Endodermal cell (in vitro differentiated cells): ENCODE measurements around the gene ADAM30. TPM values are rescaled to one million over a fixed set of nuclear protein-coding genes. Genes with fewer than 3 reads are reported as not detected.

Experiments
- DNase-seq: peaks from one replicate; pipeline ENCODE4 v3.0.0-alpha.2; 2017
- H3K27ac ChIP-seq: 2 replicates; pipeline ENCODE4 v1.5.1; 2013; ENCODE audit warnings: mild to moderate bottlenecking, low read depth, low read length, moderate library complexity
- H3K27me3 ChIP-seq: 2 replicates; pipeline ENCODE4 v1.6.1; 2013; ENCODE audit warnings: mild to moderate bottlenecking, low read length, moderate library complexity; ENCODE audit not compliant: insufficient read depth, control insufficient read depth, poor library complexity, severe bottlenecking
- H3K36me3 ChIP-seq: 2 replicates; pipeline ENCODE4 v1.7.0; 2013; ENCODE audit warnings: mild to moderate bottlenecking, low read length, moderate library complexity; ENCODE audit not compliant: control insufficient read depth, insufficient read depth
- H3K4me1 ChIP-seq: one replicate; pipeline ENCODE4 v1.7.0; 2013; ENCODE audit warnings: low read length; ENCODE audit not compliant: control insufficient read depth, insufficient read depth
- H3K4me3 ChIP-seq: 2 replicates; pipeline ENCODE4 v1.5.1; 2013; ENCODE audit warnings: mild to moderate bottlenecking, low read length, moderate library complexity
- H3K9ac ChIP-seq: 2 replicates; pipeline ENCODE4 v1.6.1; 2013; ENCODE audit warnings: mild to moderate bottlenecking, low read length, moderate library complexity; ENCODE audit not compliant: poor library complexity, severe bottlenecking; ENCODE audit errors: extremely low read depth
- H3K9me3 ChIP-seq: 2 replicates; pipeline ENCODE4 v1.6.1; 2013; ENCODE audit warnings: mild to moderate bottlenecking, low read length, moderate library complexity; ENCODE audit not compliant: control insufficient read depth
- H3K27ac Mint-ChIP-seq: 2 replicates; pipeline ENCODE4 v1.8.0; 2020; ENCODE audit warnings: mixed read lengths
- H3K27me3 Mint-ChIP-seq: 2 replicates; pipeline ENCODE4 v1.8.0; 2021; ENCODE audit warnings: mild to moderate bottlenecking, mixed read lengths; ENCODE audit not compliant: insufficient read depth
- H3K36me3 Mint-ChIP-seq: 2 replicates; pipeline ENCODE4 v1.8.0; 2020; ENCODE audit warnings: low read depth, mixed read lengths
- H3K4me1 Mint-ChIP-seq: 2 replicates; pipeline ENCODE4 v1.8.0; 2020; ENCODE audit warnings: mixed read lengths
- H3K4me3 Mint-ChIP-seq: 2 replicates; pipeline ENCODE4 v1.8.0; 2020; ENCODE audit warnings: mild to moderate bottlenecking, moderate library complexity, mixed read lengths
- H3K9me3 Mint-ChIP-seq: 2 replicates; pipeline ENCODE4 v1.8.0; 2020; ENCODE audit warnings: mild to moderate bottlenecking, mixed read lengths
- WGBS, 2 experiments: methylation state at CpG; one replicate each; pipeline versions ENCODE4 v1.1.5 to v1.1.7; 2013; ENCODE audit warnings: missing lambda C conversion rate in 2 of 2, mixed read lengths in 1 of 2; ENCODE audit not compliant: insufficient coverage in 1 of 2, insufficient read length in 1 of 2; 5-methylcytosine and 5-hydroxymethylcytosine counted together
- total RNA-seq, 2 donors: library from RNA; stranded (reverse); fragmentation: NEBNext Ultra II Directional in 1 of 2; extraction: Animal tissue kit (Norgen Biotek cat#: 25700) in 1 of 2; gene quantifications; 2 replicates in 1 of 2; 3 replicates in 1 of 2; pipeline ENCODE4 v1.2.1, GENCODE V29; 2021
- TF ChIP-seq, protein P1 (sequence below): fragments of 200-600 bp; sonication (generic); conservative IDR thresholded peaks from 2 replicates; pipeline ENCODE4 v1.5.0; 2021; ENCODE audit warnings: antibody characterized with exemption, mild to moderate bottlenecking

The ADAM30 gene
- total RNA-seq, 2 donors from 2014 or later, result not detected

DNA sequence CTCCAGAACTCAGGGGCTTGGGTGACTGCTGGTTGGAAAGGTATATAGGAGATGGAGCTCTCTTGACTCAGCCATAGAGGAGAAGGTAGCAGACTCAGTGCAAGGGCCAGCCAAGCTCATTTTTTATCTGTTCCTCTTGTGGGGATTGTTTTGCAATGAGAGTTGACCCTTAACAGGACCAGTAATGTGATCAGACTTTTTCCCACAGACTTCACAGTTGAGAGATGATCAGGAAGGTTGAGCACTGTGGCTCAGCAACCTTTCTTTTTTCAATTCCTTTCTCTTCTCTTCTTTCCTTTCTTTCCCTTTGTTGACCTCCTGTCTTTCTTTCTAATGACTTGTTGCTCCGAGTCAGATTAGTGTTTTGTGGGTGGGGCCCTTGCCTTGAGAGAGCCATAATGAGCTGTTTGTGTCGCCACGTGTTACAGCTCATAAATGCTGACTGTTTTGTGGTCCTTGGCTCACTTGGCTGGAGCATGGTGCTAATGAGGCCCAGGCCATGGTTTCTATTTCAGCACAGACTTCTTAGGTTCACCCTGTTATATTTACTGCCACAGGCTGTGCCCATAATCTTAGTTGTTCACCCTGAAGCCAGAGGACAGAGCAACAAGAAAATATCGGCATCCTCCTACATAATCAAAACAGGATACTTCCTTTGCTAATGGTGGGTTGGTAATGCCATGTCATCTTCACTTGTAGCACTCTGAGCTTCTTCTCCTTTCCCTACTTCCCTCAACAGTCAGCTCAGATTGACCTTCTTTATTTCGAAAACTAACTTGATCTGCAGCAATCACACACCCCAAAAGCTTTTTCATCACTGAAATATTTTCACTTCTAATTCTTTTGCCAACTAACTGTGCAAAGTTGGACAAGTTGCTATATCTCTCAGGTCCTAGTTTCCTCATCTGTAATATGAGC, 13.9 kb downstream of the ADAM30 start:
- H3K4me1 ChIP-seq, result no peaks in the 10 kb centered on the region
- H3K27ac Mint-ChIP-seq, result no peak overlapping the region
- H3K9me3 ChIP-seq, result no peaks in the 10 kb centered on the region
- H3K9me3 Mint-ChIP-seq, result no peaks in the 10 kb centered on the region
- DNase-seq, result no peak
- H3K27me3 Mint-ChIP-seq, result peaks cover under 1% of the 10 kb centered on the region
- TF ChIP-seq, protein P1, sequence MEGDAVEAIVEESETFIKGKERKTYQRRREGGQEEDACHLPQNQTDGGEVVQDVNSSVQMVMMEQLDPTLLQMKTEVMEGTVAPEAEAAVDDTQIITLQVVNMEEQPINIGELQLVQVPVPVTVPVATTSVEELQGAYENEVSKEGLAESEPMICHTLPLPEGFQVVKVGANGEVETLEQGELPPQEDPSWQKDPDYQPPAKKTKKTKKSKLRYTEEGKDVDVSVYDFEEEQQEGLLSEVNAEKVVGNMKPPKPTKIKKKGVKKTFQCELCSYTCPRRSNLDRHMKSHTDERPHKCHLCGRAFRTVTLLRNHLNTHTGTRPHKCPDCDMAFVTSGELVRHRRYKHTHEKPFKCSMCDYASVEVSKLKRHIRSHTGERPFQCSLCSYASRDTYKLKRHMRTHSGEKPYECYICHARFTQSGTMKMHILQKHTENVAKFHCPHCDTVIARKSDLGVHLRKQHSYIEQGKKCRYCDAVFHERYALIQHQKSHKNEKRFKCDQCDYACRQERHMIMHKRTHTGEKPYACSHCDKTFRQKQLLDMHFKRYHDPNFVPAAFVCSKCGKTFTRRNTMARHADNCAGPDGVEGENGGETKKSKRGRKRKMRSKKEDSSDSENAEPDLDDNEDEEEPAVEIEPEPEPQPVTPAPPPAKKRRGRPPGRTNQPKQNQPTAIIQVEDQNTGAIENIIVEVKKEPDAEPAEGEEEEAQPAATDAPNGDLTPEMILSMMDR, result no peak
- no peaks in the 10 kb centered on the region for H3K27me3 ChIP-seq
- WGBS, 2 experiments, result 87 to 92% methylated on average over 3 to 5 of the region's 5 CpGs
- no peak overlapping the region for H3K4me3 ChIP-seq
- no peaks in the 10 kb centered on the region for H3K36me3 ChIP-seq
- no peaks in the 10 kb centered on the region for H3K36me3 Mint-ChIP-seq
- H3K4me1 Mint-ChIP-seq, result no peaks in the 10 kb centered on the region
- no peak overlapping the region for H3K9ac ChIP-seq
- no peak overlapping the region for H3K27ac ChIP-seq
- H3K4me3 Mint-ChIP-seq, result no peak overlapping the region

DNA sequence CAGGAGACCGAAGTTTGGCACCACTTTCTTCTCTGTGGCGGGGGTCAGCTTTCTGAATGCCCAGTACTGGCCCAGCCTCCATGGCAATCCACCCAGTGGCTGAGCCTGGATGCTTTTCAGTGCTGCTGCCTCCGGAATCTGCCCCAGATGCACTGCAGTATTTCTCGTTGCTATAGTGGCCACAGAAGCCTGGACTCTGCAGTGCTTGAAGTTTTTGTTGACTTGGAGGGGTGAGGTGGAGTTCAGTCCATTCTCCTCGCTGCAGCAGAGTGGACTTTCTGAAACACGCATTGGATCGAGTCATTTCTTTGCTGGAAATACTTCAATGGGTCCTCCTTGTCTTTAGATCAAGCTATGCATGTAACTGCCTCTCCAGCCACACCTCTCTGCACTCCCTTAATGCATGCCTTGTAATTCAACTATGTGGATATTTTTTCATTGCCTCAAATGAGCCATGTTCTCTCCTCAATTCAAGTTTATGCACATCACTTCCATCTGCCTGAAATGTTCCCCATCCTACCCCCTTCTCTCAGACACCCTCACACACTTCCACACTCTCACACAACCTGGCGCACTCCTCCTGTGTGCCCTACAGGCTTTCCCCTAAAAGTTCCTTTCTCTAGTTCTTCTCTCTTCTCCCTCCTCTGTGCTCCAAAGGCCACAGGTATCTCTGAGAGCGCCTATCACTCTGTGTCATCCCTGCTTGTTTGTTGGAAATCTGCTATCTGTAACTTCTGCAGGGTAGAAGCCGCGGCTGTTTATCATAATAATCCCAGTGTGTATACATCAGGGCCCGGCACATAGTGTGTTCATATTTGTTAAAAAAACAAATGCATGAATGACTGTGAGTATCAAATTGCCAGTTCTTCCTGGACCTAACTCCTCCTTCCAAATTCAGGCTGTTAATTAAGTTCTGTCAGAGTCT, 16.5 kb downstream of the ADAM30 start:
- H3K9me3 ChIP-seq, result no peaks in the 10 kb centered on the region
- no peak overlapping the region for H3K4me3 ChIP-seq
- Mint-ChIP-seq H3K27ac (no peak overlapping the region), H3K27me3 (no peaks in the 10 kb centered on the region), H3K4me1 (no peaks in the 10 kb centered on the region), H3K9me3 (no peaks in the 10 kb centered on the region), H3K36me3 (no peaks in the 10 kb centered on the region), H3K4me3 (no peak overlapping the region)
- H3K27ac ChIP-seq, result no peak overlapping the region
- H3K36me3 ChIP-seq, result no peaks in the 10 kb centered on the region
- no peaks in the 10 kb centered on the region for H3K4me1 ChIP-seq
- DNase-seq, result no peak
- TF ChIP-seq, protein P1, result no peak
- H3K9ac ChIP-seq, result no peak overlapping the region
- WGBS, 2 experiments, result 86 to 92% methylated on average over 10 to 12 of the region's 12 CpGs
- no peaks in the 10 kb centered on the region for H3K27me3 ChIP-seq

DNA sequence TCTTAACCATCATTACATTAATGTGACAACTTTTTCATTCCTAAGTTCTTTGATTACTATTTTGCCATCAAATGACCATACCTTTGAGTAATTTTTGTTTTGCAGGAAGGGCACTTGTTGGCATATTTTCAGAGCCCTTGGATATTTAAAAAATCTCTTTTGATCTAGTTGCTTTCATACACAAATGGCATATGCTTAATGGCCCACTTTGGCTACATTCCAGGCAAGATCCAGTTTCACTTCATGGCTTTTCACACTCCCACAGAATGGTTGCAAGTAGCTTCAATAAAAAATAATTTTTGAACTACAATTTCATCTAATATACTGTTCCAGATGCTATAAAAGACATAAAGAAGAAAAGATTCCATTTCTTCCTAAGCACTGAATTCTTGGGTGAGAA, 18.1 kb downstream of the ADAM30 start:
- no peak overlapping the region for H3K4me3 ChIP-seq
- no peaks in the 10 kb centered on the region for H3K36me3 Mint-ChIP-seq
- H3K27me3 ChIP-seq, result no peaks in the 10 kb centered on the region
- H3K27ac Mint-ChIP-seq, result no peak overlapping the region
- H3K27me3 Mint-ChIP-seq, result peaks cover 5% of the 10 kb centered on the region
- H3K36me3 ChIP-seq, result no peaks in the 10 kb centered on the region
- no peak overlapping the region for H3K9ac ChIP-seq
- H3K27ac ChIP-seq, result no peak overlapping the region
- no peaks in the 10 kb centered on the region for H3K4me1 ChIP-seq
- TF ChIP-seq, protein P1, result no peak
- no peaks in the 10 kb centered on the region for H3K9me3 ChIP-seq
- H3K4me3 Mint-ChIP-seq, result no peak overlapping the region
- no peaks in the 10 kb centered on the region for H3K9me3 Mint-ChIP-seq
- H3K4me1 Mint-ChIP-seq, result no peaks in the 10 kb centered on the region
- DNase-seq, result no peak
